Chondrocyte (in vitro differentiated cells): ENCODE results near the gene GADL1. TPM values are rescaled to one million over a fixed set of nuclear protein-coding genes. Genes with fewer than 3 reads are reported as not detected.
A peak's percentile ranks its signal among the peaks of the same experiment; 100 is the strongest.

Source experiments
- DNase-seq: peaks from one replicate; pipeline ENCODE4 v3.0.0; 2021; ENCODE audit warnings: mixed read lengths, low spot score
- H3K27ac Mint-ChIP-seq: one replicate; pipeline ENCODE4 v1.8.0; 2021; ENCODE audit warnings: mild to moderate bottlenecking, moderate library complexity, mixed read lengths; ENCODE audit not compliant: unreplicated experiment
- H3K27me3 Mint-ChIP-seq: 2 replicates; pipeline ENCODE4 v1.8.0; 2021; ENCODE audit warnings: low read depth, mixed read lengths
- H3K36me3 Mint-ChIP-seq: 2 replicates; pipeline ENCODE4 v1.8.0; 2021; ENCODE audit warnings: low read depth, mixed read lengths
- H3K4me1 Mint-ChIP-seq: 2 replicates; pipeline ENCODE4 v1.8.0; 2021; ENCODE audit warnings: low read depth, mild to moderate bottlenecking, mixed read lengths
- H3K4me3 Mint-ChIP-seq: one replicate; pipeline ENCODE4 v1.8.0; 2021; ENCODE audit warnings: mild to moderate bottlenecking, moderate library complexity, mixed read lengths; ENCODE audit not compliant: unreplicated experiment
- H3K9me3 Mint-ChIP-seq: 2 replicates; pipeline ENCODE4 v1.8.0; 2021; ENCODE audit warnings: low read depth, mixed read lengths
- CTCF ChIP-seq: fragments of 200-600 bp; sonication (generic); IDR thresholded peaks from 2 replicates; pipeline ENCODE4 v1.5.0; 2021; ENCODE audit warnings: antibody characterized with exemption, mild to moderate bottlenecking, moderate library complexity
- total RNA-seq: library from RNA; stranded (reverse); gene quantifications from 3 replicates; pipeline ENCODE4 v1.2.1, GENCODE V29; 2021

Gene GADL1
- total RNA-seq, 1 donor from 2014 or later: not detected

- peaks cover 13% of the 10 kb centered on the region for H3K27me3 Mint-ChIP-seq
- H3K4me3 Mint-ChIP-seq: no peak overlapping the region
- H3K36me3 Mint-ChIP-seq: no peaks in the 10 kb centered on the region
- no peaks in the 10 kb centered on the region for H3K9me3 Mint-ChIP-seq
- TF ChIP-seq CTCF: no peak
- no peaks in the 10 kb centered on the region for H3K4me1 Mint-ChIP-seq
- H3K27ac Mint-ChIP-seq: no peak overlapping the region
- DNase-seq: no peak
Measured at GRCh38 chr3:30826531-30826942, 67.9 kb downstream of the GADL1 start.

DNA sequence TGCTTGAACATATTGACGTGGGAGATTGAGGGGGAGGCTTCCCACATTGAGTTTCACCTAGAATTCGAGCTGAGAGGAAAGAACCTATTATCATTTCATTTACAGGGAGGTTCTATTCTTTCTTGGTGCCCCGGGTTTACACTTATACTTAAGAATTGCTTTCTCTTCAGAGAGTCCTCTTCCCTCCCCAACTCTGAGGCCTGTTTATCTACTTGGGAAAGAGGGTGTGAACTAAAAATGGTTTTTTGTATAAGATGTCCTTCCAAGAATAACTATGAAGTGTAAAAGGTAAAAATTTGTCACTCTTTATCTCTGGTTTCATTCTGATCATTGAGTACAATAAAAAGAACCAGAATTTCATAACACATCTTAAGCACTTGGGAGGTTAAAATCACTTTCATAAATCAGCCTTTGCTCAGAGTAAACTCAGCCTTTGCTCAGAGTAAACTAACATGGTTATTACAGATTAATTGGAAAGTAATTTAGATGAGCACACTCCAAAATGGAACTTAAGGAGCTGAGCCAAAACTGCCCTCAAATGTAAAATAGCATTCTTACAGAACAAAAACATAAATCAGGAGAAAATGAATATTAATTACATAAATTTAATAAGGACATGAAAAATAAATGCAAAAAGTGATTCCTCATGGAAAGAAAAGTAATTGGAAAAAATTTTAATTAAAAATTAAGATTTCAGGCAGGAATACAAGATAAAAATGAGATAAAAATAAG is 75.2 kb downstream of the GADL1 start:
- no peak overlapping the region for H3K4me3 Mint-ChIP-seq
- H3K27ac Mint-ChIP-seq: no peak overlapping the region
- H3K36me3 Mint-ChIP-seq: no peaks in the 10 kb centered on the region
- no peak for DNase-seq
- H3K9me3 Mint-ChIP-seq: no peaks in the 10 kb centered on the region
- TF ChIP-seq CTCF: no peak
- H3K27me3 Mint-ChIP-seq: peaks cover 8% of the 10 kb centered on the region
- no peaks in the 10 kb centered on the region for H3K4me1 Mint-ChIP-seq

- H3K27ac Mint-ChIP-seq: no peak overlapping the region
- no peak for DNase-seq
- no peak overlapping the region for H3K4me3 Mint-ChIP-seq
- TF ChIP-seq CTCF: no peak
- peaks cover 15% of the 10 kb centered on the region for H3K4me1 Mint-ChIP-seq
- H3K9me3 Mint-ChIP-seq: no peaks in the 10 kb centered on the region
- H3K36me3 Mint-ChIP-seq: no peaks in the 10 kb centered on the region
- peaks cover 3% of the 10 kb centered on the region for H3K27me3 Mint-ChIP-seq
Measured at GRCh38 chr3:30813734-30814133, 80.7 kb downstream of the GADL1 start.

DNA sequence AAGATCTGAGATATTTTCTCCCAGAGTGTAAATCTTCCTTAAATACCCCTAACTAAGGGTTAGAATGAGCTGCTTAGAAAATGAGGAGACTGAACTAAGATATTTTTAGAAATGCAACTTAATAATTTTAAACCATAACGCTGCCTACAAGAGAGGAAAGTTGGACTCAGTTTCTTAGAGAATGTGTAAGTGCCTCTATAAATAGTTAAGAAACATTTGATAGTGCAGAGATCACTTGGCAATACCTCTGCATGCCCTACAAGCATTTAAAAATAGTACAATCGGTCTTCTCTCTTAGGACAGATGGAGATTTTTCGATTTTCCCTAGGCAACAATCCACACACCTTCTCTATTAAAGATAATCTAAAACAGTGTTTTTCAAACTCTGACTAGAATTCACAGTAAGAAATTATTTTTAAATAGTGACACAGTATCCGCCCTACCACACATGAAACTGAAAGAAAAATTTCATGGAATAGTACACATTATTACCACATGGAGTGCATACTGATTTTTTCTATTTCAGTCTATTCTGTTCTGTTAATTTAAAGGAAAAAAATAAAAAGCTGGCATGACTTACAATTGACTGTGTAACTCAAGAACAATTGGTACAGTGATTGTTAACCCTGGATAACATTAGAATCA is 83.2 kb downstream of the GADL1 start:
- no peak for TF ChIP-seq CTCF
- no peak for DNase-seq
- Mint-ChIP-seq H3K27ac (peak overlapping the region; percentile 10), H3K27me3 (peaks cover 3% of the 10 kb centered on the region), H3K36me3 (no peaks in the 10 kb centered on the region), H3K4me1 (peaks cover 15% of the 10 kb centered on the region), H3K4me3 (peak overlapping the region; percentile 26), H3K9me3 (no peaks in the 10 kb centered on the region)

DNA sequence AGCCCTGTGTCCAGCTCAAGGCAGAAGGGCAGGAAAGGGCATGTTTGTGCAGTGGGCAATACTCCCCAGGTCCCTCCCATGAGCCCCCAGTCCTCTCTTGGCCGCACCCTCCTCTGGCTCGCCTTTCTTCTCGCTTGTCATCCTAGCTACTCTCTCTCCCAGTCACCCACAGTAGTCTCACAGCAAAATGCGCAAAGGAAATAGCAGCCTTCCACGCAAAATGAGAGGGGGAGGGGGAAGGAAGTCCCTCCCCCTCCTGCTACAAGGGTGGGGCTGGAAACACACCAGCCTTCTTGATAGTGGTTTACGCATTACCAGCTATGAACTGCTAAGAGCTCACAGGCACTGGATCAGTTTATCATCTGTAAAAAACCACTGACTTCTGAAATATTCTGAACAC is 83.8 kb downstream of the GADL1 start:
- TF ChIP-seq CTCF: no peak
- H3K27ac Mint-ChIP-seq: peak overlapping the region; percentile 10
- peaks cover 3% of the 10 kb centered on the region for H3K27me3 Mint-ChIP-seq
- H3K4me3 Mint-ChIP-seq: no peak overlapping the region
- H3K4me1 Mint-ChIP-seq: peaks cover 15% of the 10 kb centered on the region
- H3K36me3 Mint-ChIP-seq: no peaks in the 10 kb centered on the region
- DNase-seq: no peak
- H3K9me3 Mint-ChIP-seq: no peaks in the 10 kb centered on the region
